SK-N-SH (cell line): Measurements from ENCODE around the gene CD59.

Experiments
- CHD2 ChIP-seq: fragments of 150-350 bp; IDR thresholded peaks from 2 replicates; pipeline ENCODE4 v1.6.1; 2018; ENCODE audit warnings: low read length; ENCODE audit not compliant: partially characterized antibody
- CTCF ChIP-seq: fragments of 200-600 bp; sonication (generic); IDR thresholded peaks from 2 replicates; pipeline ENCODE4 v1.6.1; 2017; ENCODE audit warnings: antibody characterized with exemption, mild to moderate bottlenecking, moderate library complexity
- GABPA ChIP-seq: IDR thresholded peaks from 2 replicates; pipeline ENCODE4 v1.4.0; 2012; ENCODE audit warnings: low read depth, mild to moderate bottlenecking
- MAX ChIP-seq: IDR thresholded peaks from 2 replicates; pipeline ENCODE4 v1.4.0; 2012; ENCODE audit warnings: low read depth
- MEF2A ChIP-seq: IDR thresholded peaks from 2 replicates; pipeline ENCODE4 v1.4.0; 2012; ENCODE audit warnings: low read depth, borderline replicate concordance
- POLR2AphosphoS5 ChIP-seq: IDR thresholded peaks from 2 replicates; pipeline ENCODE4 v1.6.1; 2012; ENCODE audit warnings: low read depth, low read length
- RAD21 ChIP-seq: IDR thresholded peaks from 2 replicates; pipeline ENCODE4 v1.6.1; 2012; ENCODE audit warnings: mild to moderate bottlenecking, low read length
- REST ChIP-seq: IDR thresholded peaks from 2 replicates; pipeline ENCODE4 v1.6.1; 2012; ENCODE audit warnings: mild to moderate bottlenecking, low read depth, low read length, moderate library complexity
- TAF1 ChIP-seq: IDR thresholded peaks from 2 replicates; pipeline ENCODE4 v1.6.1; 2012; ENCODE audit warnings: low read depth, mild to moderate bottlenecking, low read length, moderate library complexity, borderline replicate concordance

DNA sequence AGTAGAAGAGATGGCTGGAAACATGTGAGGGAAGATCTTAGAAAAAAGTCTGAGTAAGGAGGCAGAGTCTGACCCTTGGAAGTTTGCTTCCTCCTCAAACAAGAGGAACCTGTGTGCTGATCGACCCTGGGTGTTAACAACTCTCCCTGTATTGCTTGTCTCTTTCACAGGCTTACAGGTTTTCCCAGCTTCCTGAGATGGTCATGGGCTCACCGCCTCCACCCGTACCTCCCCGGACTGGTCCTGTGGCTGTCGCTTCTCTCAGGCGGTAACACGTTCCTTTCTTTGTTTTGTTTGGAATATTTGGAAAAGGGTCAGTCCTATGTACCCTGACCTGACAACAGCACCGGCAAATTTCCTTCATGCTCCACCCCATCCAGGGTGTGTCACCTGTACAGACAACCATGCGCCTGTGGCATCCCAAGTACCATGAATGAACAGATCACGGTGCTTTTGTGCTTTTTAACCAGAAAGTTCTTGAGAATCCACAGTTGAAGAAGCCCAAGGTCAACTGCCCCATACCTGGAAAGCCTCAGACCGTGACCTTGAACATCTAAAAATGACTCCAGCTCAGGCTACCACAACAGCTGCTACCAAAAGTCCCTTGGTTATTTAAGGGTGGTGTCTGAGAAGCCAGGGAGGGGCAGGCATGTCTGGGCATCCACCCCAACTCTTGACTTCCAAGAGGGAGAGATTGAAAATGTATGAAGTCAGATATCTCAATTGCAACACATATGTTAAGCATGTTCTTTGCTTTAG, 80.2 kb downstream of the CD59 start:
- no peak for TF ChIP-seq TAF1
- TF ChIP-seq RAD21: no peak
- no peak for TF ChIP-seq CTCF
- TF ChIP-seq POLR2AphosphoS5: no peak
- TF ChIP-seq MEF2A: no peak
- no peak for TF ChIP-seq REST
- TF ChIP-seq MAX: no peak
- no peak for TF ChIP-seq CHD2
- no peak for TF ChIP-seq GABPA
